ENCODE results near the gene CALM1. TPM values are rescaled to one million over a fixed set of nuclear protein-coding genes. Genes with fewer than 3 reads are reported as not detected.

CALM1 gene
- total and polyA plus RNA-seq, 2 experiments from 2014 or later = 405 to 862 TPM

GRCh38 chr14:90426663-90427062, 29.8 kb downstream of the CALM1 start:
- H3K79me2 ChIP-seq = no peaks in the 10 kb centered on the region
- no peaks in the 10 kb centered on the region for H4K20me1 ChIP-seq (ENCODE audit: insufficient read depth, poor library complexity, severe bottlenecking)
- no peaks in the 10 kb centered on the region for H3K27me3 ChIP-seq
- H3K4me3 ChIP-seq = no peak overlapping the region
- H3K36me3 ChIP-seq (replicated peaks; ENCODE audit: insufficient read depth, low read depth) = no peaks in the 10 kb centered on the region
- H3K9me3 ChIP-seq (ENCODE audit: low read depth) = no peaks in the 10 kb centered on the region
- no peak for TF ChIP-seq CTCF (IDR thresholded peaks at IDR 0.05; ENCODE audit: poor library complexity)
- no peak for TF ChIP-seq EZH2 (IDR thresholded peaks at IDR 0.05; ENCODE audit: borderline replicate concordance)
- TF ChIP-seq EZH2phosphoT487 (IDR thresholded peaks at IDR 0.05; ENCODE audit: low read depth, severe bottlenecking, unreplicated experiment) = no peak
- no peak overlapping the region for H3K27ac ChIP-seq
- WGBS (ENCODE audit: low lambda C conversion rate, missing lambda C conversion rate) = 61% methylated on average over 10 of the region's 10 CpGs
- no peak overlapping the region for H3K4me2 ChIP-seq
- H3K9me2 ChIP-seq (replicated peaks; ENCODE audit: insufficient read depth) = no peaks in the 10 kb centered on the region
- H2AFZ ChIP-seq = no peak overlapping the region
- peaks cover 6% of the 10 kb centered on the region for H3K4me1 ChIP-seq (ENCODE audit: insufficient read depth)
- no peak for DNase-seq (ENCODE audit: low spot score)

- H3K27me3 ChIP-seq = no peaks in the 10 kb centered on the region
- H3K4me3 ChIP-seq = no peak overlapping the region
- H3K27ac ChIP-seq = no peak overlapping the region
- peaks cover 6% of the 10 kb centered on the region for H3K4me1 ChIP-seq (ENCODE audit: insufficient read depth)
- H3K9me3 ChIP-seq (ENCODE audit: low read depth) = no peaks in the 10 kb centered on the region
- no peaks in the 10 kb centered on the region for H3K79me2 ChIP-seq
- H3K4me2 ChIP-seq = no peak overlapping the region
- H2AFZ ChIP-seq = no peak overlapping the region
- DNase-seq (ENCODE audit: low spot score) = no peak
- 93% methylated on average over 12 of the region's 12 CpGs for WGBS (ENCODE audit: low lambda C conversion rate, missing lambda C conversion rate)
- no peaks in the 10 kb centered on the region for H3K9me2 ChIP-seq (replicated peaks; ENCODE audit: insufficient read depth)
- no peaks in the 10 kb centered on the region for H3K36me3 ChIP-seq (replicated peaks; ENCODE audit: insufficient read depth, low read depth)
- TF ChIP-seq EZH2 (IDR thresholded peaks at IDR 0.05; ENCODE audit: borderline replicate concordance) = no peak
- TF ChIP-seq CTCF (IDR thresholded peaks at IDR 0.05; ENCODE audit: poor library complexity) = no peak
- no peak for TF ChIP-seq EZH2phosphoT487 (IDR thresholded peaks at IDR 0.05; ENCODE audit: low read depth, severe bottlenecking, unreplicated experiment)
- no peaks in the 10 kb centered on the region for H4K20me1 ChIP-seq (ENCODE audit: insufficient read depth, poor library complexity, severe bottlenecking)
Measured at GRCh38 chr14:90427848-90428426, 31.1 kb downstream of the CALM1 start.

GRCh38 chr14:90428676-90429075, 31.8 kb downstream of the CALM1 start:
- Histone ChIP-seq H3K4me1 (ENCODE audit: insufficient read depth) (peaks cover 6% of the 10 kb centered on the region), H2AFZ (no peak overlapping the region), H3K36me3 (replicated peaks; ENCODE audit: insufficient read depth, low read depth) (no peaks in the 10 kb centered on the region), H3K4me3 (no peak overlapping the region), H3K4me2 (no peak overlapping the region), H3K9me2 (replicated peaks; ENCODE audit: insufficient read depth) (no peaks in the 10 kb centered on the region), H3K79me2 (no peaks in the 10 kb centered on the region), H3K27me3 (no peaks in the 10 kb centered on the region), H3K9me3 (ENCODE audit: low read depth) (no peaks in the 10 kb centered on the region), H3K27ac (no peak overlapping the region), H4K20me1 (ENCODE audit: insufficient read depth, poor library complexity, severe bottlenecking) (no peaks in the 10 kb centered on the region)
- DNase-seq (ENCODE audit: low spot score) = no peak
- 100% methylated on average over 2 of the region's 2 CpGs for WGBS (ENCODE audit: low lambda C conversion rate, missing lambda C conversion rate)
- no peak for TF ChIP-seq EZH2phosphoT487 (IDR thresholded peaks at IDR 0.05; ENCODE audit: low read depth, severe bottlenecking, unreplicated experiment)
- TF ChIP-seq EZH2 (IDR thresholded peaks at IDR 0.05; ENCODE audit: borderline replicate concordance) = no peak
- no peak for TF ChIP-seq CTCF (IDR thresholded peaks at IDR 0.05; ENCODE audit: poor library complexity)

All from hepatocyte (in vitro differentiated cells).